ENCODE data around the gene SOX11. TPM values are rescaled to one million over a fixed set of nuclear protein-coding genes. Genes with fewer than 3 reads are reported as not detected.

SOX11 gene
- total and polyA plus RNA-seq, 9 donors = 0.01 to 0.03 TPM; not detected in 7

DNA sequence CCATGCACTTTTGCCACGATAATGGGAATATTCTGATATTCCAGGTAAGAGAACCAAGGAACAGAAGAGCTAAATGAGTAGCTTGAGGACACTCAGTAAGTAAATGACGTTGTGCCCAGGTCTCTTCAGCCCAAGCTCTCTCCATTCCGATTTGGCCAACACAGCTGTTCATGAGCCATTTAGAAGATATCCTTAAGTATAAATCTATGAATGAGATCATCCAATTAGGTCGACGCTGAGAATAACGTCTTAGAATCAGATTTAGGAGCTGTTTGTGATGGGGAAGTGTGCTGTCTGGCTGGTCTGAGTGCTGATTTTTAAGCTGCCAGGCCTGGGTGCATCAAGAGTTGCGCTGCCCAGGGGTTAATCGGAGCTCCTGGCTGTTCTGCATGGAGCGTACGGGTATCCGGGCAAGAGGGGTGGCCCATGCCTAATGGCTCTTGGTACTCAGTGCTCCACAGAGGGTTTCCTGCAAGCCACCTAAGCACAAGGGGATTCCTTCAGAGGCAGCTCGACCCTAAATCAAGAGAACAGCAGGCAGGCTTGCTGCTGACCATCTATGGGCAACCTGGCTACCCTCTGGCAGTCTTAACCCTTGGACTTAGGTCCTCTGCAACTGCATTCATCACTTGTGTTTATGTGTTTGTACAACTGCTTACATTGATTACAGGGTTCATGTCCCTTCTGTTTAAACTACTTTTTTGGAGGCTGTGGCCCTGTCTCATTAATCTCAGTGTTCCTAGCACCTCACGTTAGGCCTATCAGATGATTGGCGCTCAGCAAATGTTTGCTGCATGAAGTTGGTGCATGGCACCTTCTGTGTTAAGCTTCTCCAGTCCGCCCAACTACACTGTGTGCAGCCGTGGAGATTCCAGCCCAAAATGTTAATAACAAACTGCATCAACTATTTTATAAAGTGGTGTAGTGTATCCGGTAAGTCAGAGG is 31.9 kb downstream of the SOX11 start:
- TF ChIP-seq, protein P1, sequence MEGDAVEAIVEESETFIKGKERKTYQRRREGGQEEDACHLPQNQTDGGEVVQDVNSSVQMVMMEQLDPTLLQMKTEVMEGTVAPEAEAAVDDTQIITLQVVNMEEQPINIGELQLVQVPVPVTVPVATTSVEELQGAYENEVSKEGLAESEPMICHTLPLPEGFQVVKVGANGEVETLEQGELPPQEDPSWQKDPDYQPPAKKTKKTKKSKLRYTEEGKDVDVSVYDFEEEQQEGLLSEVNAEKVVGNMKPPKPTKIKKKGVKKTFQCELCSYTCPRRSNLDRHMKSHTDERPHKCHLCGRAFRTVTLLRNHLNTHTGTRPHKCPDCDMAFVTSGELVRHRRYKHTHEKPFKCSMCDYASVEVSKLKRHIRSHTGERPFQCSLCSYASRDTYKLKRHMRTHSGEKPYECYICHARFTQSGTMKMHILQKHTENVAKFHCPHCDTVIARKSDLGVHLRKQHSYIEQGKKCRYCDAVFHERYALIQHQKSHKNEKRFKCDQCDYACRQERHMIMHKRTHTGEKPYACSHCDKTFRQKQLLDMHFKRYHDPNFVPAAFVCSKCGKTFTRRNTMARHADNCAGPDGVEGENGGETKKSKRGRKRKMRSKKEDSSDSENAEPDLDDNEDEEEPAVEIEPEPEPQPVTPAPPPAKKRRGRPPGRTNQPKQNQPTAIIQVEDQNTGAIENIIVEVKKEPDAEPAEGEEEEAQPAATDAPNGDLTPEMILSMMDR (IDR thresholded peaks at IDR 0.05) = no peak
- TF ChIP-seq EP300 (IDR thresholded peaks at IDR 0.05) (no peak), POLR2A (IDR thresholded peaks at IDR 0.05) (no peak)
- Histone ChIP-seq H3K36me3 (no peaks in the 10 kb centered on the region), H3K4me3 (no peak overlapping the region), H3K4me1 (ENCODE audit: insufficient read depth) (no peaks in the 10 kb centered on the region), H3K9me3 (no peaks in the 10 kb centered on the region), H3K27me3 (no peaks in the 10 kb centered on the region), H3K27ac (no peak overlapping the region)
- DNase-seq = no peak
- intact Hi-C loops (cut with DNase I) = no loop called here
- WGBS, 3 donors = 76 to 84% (median 79%) methylated on average over 17 of the region's 17 CpGs

DNA sequence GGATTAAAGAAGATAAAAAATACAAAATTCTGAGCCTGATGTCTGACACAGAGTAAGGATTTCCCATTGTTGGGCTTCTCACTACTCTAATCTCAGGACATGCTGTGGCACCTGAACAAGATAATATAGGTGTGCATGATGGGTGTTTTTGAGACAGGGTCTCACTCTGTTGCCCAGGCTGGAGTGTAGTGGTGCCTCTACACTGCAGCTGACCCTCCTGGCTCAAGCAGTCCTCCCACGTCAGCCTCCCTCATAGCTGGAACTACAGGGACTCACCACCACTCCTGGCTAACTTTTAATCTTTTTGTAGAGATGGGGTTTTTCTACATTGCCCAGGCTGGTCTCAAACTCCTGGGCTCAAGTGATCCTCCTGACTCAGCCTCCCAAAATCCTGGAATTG is 32.9 kb downstream of the SOX11 start:
- Histone ChIP-seq H3K27ac (no peak overlapping the region), H3K9me3 (no peaks in the 10 kb centered on the region), H3K4me1 (ENCODE audit: insufficient read depth) (no peaks in the 10 kb centered on the region), H3K4me3 (no peak overlapping the region), H3K36me3 (no peaks in the 10 kb centered on the region), H3K27me3 (no peaks in the 10 kb centered on the region)
- intact Hi-C loops (cut with DNase I) = no loop called here
- WGBS, 3 donors = 90 to 98% (median 92%) methylated on average over 1 of the region's 1 CpG
- no peak for DNase-seq
- TF ChIP-seq EP300 (IDR thresholded peaks at IDR 0.05) = no peak
- no peak for TF ChIP-seq POLR2A (IDR thresholded peaks at IDR 0.05)
- TF ChIP-seq, protein P1 (IDR thresholded peaks at IDR 0.05) = no peak

DNA sequence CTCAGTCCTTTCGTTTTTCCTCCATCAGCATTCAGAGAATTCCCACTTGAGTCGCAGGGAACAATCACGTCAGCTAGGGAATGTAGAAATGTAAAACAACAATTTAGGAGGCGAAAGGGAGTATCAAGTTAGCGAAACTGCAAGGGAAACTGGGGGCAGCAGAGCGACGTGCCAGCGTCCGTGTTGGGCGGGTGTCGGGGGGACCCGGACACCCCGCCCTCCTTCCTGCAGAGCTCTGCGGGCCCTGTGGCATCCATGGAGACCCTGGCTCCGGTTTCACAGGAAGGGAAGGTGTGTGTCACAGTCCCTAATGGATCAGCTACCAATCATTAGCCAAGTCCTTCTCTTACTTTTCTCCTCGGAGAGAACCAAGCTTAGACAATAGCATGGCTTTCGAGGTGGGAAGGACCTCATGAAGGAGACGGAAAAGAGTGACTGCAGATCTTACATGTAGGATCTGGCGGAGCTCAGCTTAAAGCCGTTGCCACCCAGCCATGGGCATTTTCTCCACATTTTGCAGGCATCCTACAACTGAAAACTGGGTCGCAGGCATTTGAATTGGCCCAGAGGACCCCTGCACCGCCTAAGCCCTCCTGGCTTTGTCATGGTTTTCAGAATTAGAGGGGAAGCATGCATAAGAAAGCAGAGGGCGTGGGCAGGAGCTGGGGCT is 33.7 kb downstream of the SOX11 start:
- Histone ChIP-seq H3K4me1 (ENCODE audit: insufficient read depth) (no peaks in the 10 kb centered on the region), H3K27me3 (no peaks in the 10 kb centered on the region), H3K9me3 (no peaks in the 10 kb centered on the region), H3K36me3 (no peaks in the 10 kb centered on the region), H3K27ac (no peak overlapping the region), H3K4me3 (no peak overlapping the region)
- TF ChIP-seq, protein P1 (IDR thresholded peaks at IDR 0.05) = no peak
- no peak for TF ChIP-seq EP300 (IDR thresholded peaks at IDR 0.05)
- TF ChIP-seq POLR2A (IDR thresholded peaks at IDR 0.05) = no peak
- DNase-seq = no peak
- intact Hi-C loops (cut with DNase I) = no loop called here
- 10 to 13% (median 11%) methylated on average over 23 of the region's 23 CpGs for WGBS, 3 donors

DNA sequence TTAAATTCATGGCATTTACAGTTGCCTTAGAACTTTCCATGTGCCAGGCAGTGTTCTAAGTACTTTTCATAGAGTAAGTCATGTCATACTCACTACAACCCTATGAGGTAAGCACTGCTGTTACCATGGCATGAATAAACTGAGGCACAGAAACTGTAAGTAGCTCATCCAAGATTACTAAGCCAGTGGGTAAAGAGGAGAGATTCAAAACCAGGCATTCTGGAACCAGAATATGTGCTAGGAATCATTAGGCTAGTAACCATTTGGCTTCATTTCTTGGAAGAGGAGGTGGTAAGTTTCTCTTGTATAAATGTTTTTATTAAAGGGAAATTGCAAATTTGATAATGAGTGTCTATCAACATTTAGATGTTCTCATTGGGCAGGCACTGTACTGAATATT is 35.1 kb downstream of the SOX11 start:
- DNase-seq = no peak
- Histone ChIP-seq H3K27ac (no peak overlapping the region), H3K4me1 (ENCODE audit: insufficient read depth) (no peaks in the 10 kb centered on the region), H3K36me3 (no peaks in the 10 kb centered on the region), H3K9me3 (no peaks in the 10 kb centered on the region), H3K4me3 (no peak overlapping the region), H3K27me3 (no peaks in the 10 kb centered on the region)
- intact Hi-C loops (cut with DNase I) = no loop called here
- TF ChIP-seq POLR2A (IDR thresholded peaks at IDR 0.05) = no peak
- no peak for TF ChIP-seq EP300 (IDR thresholded peaks at IDR 0.05)
- TF ChIP-seq, protein P1 (IDR thresholded peaks at IDR 0.05) = no peak

Data from ovary (tissue), 9 donors.